ENCODE results near the gene SVOP.
"Not testable (repeated sequence)": the region's sequence is repeated elsewhere in the genome, so short reads cannot be mapped to it uniquely, and the experiment has no call there.

The SVOP gene

GRCh38 chr12:109014984-109015765, 5.7 kb downstream of the SVOP start:
- no peak overlapping the region for H3K4me3 ChIP-seq (ENCODE audit: control insufficient read depth, low read depth, low read length)
- no peak for TF ChIP-seq CTCF (IDR thresholded peaks at IDR 0.05; ENCODE audit: control insufficient read depth, insufficient read depth, low read depth, low read length, missing control alignments)
- no peak for DNase-seq (ENCODE audit: low read depth)

GRCh38 chr12:109010259-109010658, 10.6 kb downstream of the SVOP start:
- H3K4me3 ChIP-seq (ENCODE audit: control insufficient read depth, low read depth, low read length) = no peak overlapping the region
- no peak for DNase-seq (ENCODE audit: low read depth)
- no peak for TF ChIP-seq CTCF (IDR thresholded peaks at IDR 0.05; ENCODE audit: control insufficient read depth, insufficient read depth, low read depth, low read length, missing control alignments)

GRCh38 chr12:109009766-109010165, 11.1 kb downstream of the SVOP start:
- no peak for TF ChIP-seq CTCF (IDR thresholded peaks at IDR 0.05; ENCODE audit: control insufficient read depth, insufficient read depth, low read depth, low read length, missing control alignments)
- DNase-seq (ENCODE audit: low read depth) = no peak
- no peak overlapping the region for H3K4me3 ChIP-seq (ENCODE audit: control insufficient read depth, low read depth, low read length)

- no peak for DNase-seq (ENCODE audit: low read depth)
- TF ChIP-seq CTCF (IDR thresholded peaks at IDR 0.05; ENCODE audit: control insufficient read depth, insufficient read depth, low read depth, low read length, missing control alignments) = no peak
- no peak overlapping the region for H3K4me3 ChIP-seq (ENCODE audit: control insufficient read depth, low read depth, low read length)
Measured at GRCh38 chr12:109004017-109004416, 16.9 kb downstream of the SVOP start.

- no peak for TF ChIP-seq CTCF (IDR thresholded peaks at IDR 0.05; ENCODE audit: control insufficient read depth, insufficient read depth, low read depth, low read length, missing control alignments)
- no peak for DNase-seq (ENCODE audit: low read depth)
- H3K4me3 ChIP-seq (ENCODE audit: control insufficient read depth, low read depth, low read length) = no peak overlapping the region
Measured at GRCh38 chr12:108996320-108996719, 24.5 kb downstream of the SVOP start.

GRCh38 chr12:108995370-108995992, 25.4 kb downstream of the SVOP start:
- no peak for DNase-seq (ENCODE audit: low read depth)
- no peak for TF ChIP-seq CTCF (IDR thresholded peaks at IDR 0.05; ENCODE audit: control insufficient read depth, insufficient read depth, low read depth, low read length, missing control alignments)
- no peak overlapping the region for H3K4me3 ChIP-seq (ENCODE audit: control insufficient read depth, low read depth, low read length)

GRCh38 chr12:108990103-108990502, 30.8 kb downstream of the SVOP start:
- not testable (repeated sequence) for DNase-seq (ENCODE audit: low read depth)

More at GRCh38 chr12:108990103-108990502, 30.8 kb downstream of the SVOP start:
- not testable (repeated sequence) for H3K4me3 ChIP-seq (ENCODE audit: control insufficient read depth, low read depth, low read length)

Measured in AG09309 (cell line).